CD14-positive monocyte (primary cell): ENCODE results near the gene ARMC8. TPM values are rescaled to one million over a fixed set of nuclear protein-coding genes. Genes with fewer than 3 reads are reported as not detected.

Experiments
- DNase-seq, 3 donors: peaks; one replicate each; pipeline ENCODE4 v3.0.0-alpha.2; 2011 to 2022
- H2AFZ ChIP-seq: 2 replicates; pipeline ENCODE4 v1.6.0; 2012; ENCODE audit warnings: mild to moderate bottlenecking, low read depth, low read length, inconsistent platforms; ENCODE audit not compliant: insufficient read depth, poor library complexity, severe bottlenecking
- H3K27ac ChIP-seq, 2 donors: 1 replicate in 1 of 2; 2 replicates in 1 of 2; pipeline ENCODE4 v1.5.1; 2012 to 2013; ENCODE audit warnings: low read length in 2 of 2, control low read depth in 1 of 2, inconsistent platforms in 1 of 2, low read depth in 1 of 2, mild to moderate bottlenecking in 1 of 2
- H3K27me3 ChIP-seq, 2 donors: one replicate each; pipeline versions ENCODE4 v1.6.0 to v1.6.1; 2011 to 2013; ENCODE audit warnings: low read length in 2 of 2; ENCODE audit not compliant: control insufficient read depth in 2 of 2, insufficient read depth in 2 of 2
- H3K36me3 ChIP-seq, 2 donors: replicated peaks in 1 of 2; 1 replicate in 1 of 2; 2 replicates in 1 of 2; pipeline versions ENCODE4 v1.5.1 to v1.6.1; 2012 to 2013; ENCODE audit warnings: low read length in 2 of 2, control low read depth in 1 of 2, inconsistent platforms in 1 of 2, mild to moderate bottlenecking in 1 of 2; ENCODE audit not compliant: insufficient read depth in 2 of 2, control insufficient read depth in 1 of 2
- H3K4me1 ChIP-seq, 2 donors: 1 replicate in 1 of 2; 2 replicates in 1 of 2; pipeline versions ENCODE4 v1.5.1 to v1.6.1; 2012 to 2013; ENCODE audit warnings: low read length in 2 of 2, control low read depth in 1 of 2, inconsistent platforms in 1 of 2, mild to moderate bottlenecking in 1 of 2, moderate library complexity in 1 of 2; ENCODE audit not compliant: insufficient read depth in 2 of 2, control insufficient read depth in 1 of 2
- H3K4me2 ChIP-seq: replicated peaks from 2 replicates; pipeline ENCODE3; 2012; ENCODE audit warnings: low read length, moderate library complexity, mild to moderate bottlenecking; ENCODE audit not compliant: poor library complexity, severe bottlenecking; ENCODE audit errors: extremely low read depth
- H3K4me3 ChIP-seq, 3 experiments: fragments of 200-600 bp in 1 of 3; sonication (generic) in 1 of 3; replicated peaks in 1 of 3; 1 replicate in 2 of 3; 2 replicates in 1 of 3; pipeline ENCODE4 v1.5.1; 2011 to 2013; ENCODE audit warnings: low read length in 3 of 3, mild to moderate bottlenecking in 3 of 3, control low read depth in 2 of 3, low read depth in 2 of 3, inconsistent platforms in 1 of 3, moderate library complexity in 1 of 3
- H3K79me2 ChIP-seq: 2 replicates; pipeline ENCODE4 v1.6.0; 2012; ENCODE audit warnings: mild to moderate bottlenecking, control low read depth, inconsistent platforms, low read length, moderate library complexity; ENCODE audit not compliant: insufficient read depth
- H3K9ac ChIP-seq: 2 replicates; pipeline ENCODE4 v1.6.0; 2017; ENCODE audit warnings: low read length, mild to moderate bottlenecking; ENCODE audit not compliant: insufficient read depth, poor library complexity, severe bottlenecking
- H3K9me3 ChIP-seq, 2 donors: replicated peaks in 1 of 2; 1 replicate in 1 of 2; 2 replicates in 1 of 2; pipeline versions ENCODE4 v1.5.1 to v1.6.1; 2012 to 2013; ENCODE audit warnings: low read length in 2 of 2, control low read depth in 1 of 2; ENCODE audit not compliant: control insufficient read depth in 1 of 2, insufficient read depth in 1 of 2
- H4K20me1 ChIP-seq: 2 replicates; pipeline ENCODE4 v1.6.0; 2012; ENCODE audit warnings: mild to moderate bottlenecking, low read length, control low read depth, moderate library complexity; ENCODE audit not compliant: insufficient read depth
- H3K27ac Mint-ChIP-seq, 7 donors: one replicate each; pipeline ENCODE4 v1.8.0; 2020; ENCODE audit warnings: mild to moderate bottlenecking in 7 of 7, mixed read lengths in 7 of 7, moderate library complexity in 6 of 7, inconsistent platforms in 2 of 7
- H3K27me3 Mint-ChIP-seq, 3 donors: one replicate each; pipeline ENCODE4 v1.8.0; 2021 to 2022; ENCODE audit warnings: low read depth in 3 of 3, mild to moderate bottlenecking in 3 of 3, mixed read lengths in 3 of 3, moderate library complexity in 3 of 3, inconsistent platforms in 1 of 3
- H3K36me3 Mint-ChIP-seq, 2 donors: one replicate each; pipeline ENCODE4 v1.8.0; 2020; ENCODE audit warnings: mixed read lengths in 2 of 2, inconsistent platforms in 1 of 2, mild to moderate bottlenecking in 1 of 2
- H3K4me1 Mint-ChIP-seq: one replicate; pipeline ENCODE4 v1.8.0; 2020; ENCODE audit warnings: mild to moderate bottlenecking, mixed read lengths
- H3K4me3 Mint-ChIP-seq, 2 donors: one replicate each; pipeline ENCODE4 v1.8.0; 2020; ENCODE audit warnings: mild to moderate bottlenecking in 2 of 2, mixed read lengths in 2 of 2, moderate library complexity in 1 of 2
- H3K9me3 Mint-ChIP-seq, 7 donors: one replicate each; pipeline ENCODE4 v1.8.0; 2020 to 2022; ENCODE audit warnings: mixed read lengths in 7 of 7, mild to moderate bottlenecking in 6 of 7, moderate library complexity in 6 of 7, inconsistent platforms in 2 of 7
- CTCF ChIP-seq: fragments of 200-600 bp; IDR thresholded peaks from one replicate; pipeline ENCODE4 v1.8.0; 2022; ENCODE audit warnings: antibody characterized with exemption, mild to moderate bottlenecking
- WGBS: methylation state at CpG from one replicate; pipeline ENCODE4 v1.1.5; 2013; ENCODE audit warnings: missing lambda C conversion rate; ENCODE audit not compliant: insufficient coverage; 5-methylcytosine and 5-hydroxymethylcytosine counted together
- intact Hi-C, 2 donors: fragments of 100-400 bp; cut with micrococcal nuclease; formaldehyde crosslinking; loops; one replicate each; pipeline versions ENCODE4 v1.15.0 to v1.15.1; 2023
- polyA plus RNA-seq, 3 donors: library from polyadenylated mRNA; depleted of rRNA in 1 of 3; unstranded in 2 of 3; stranded (reverse) in 1 of 3; fragments of 300-500 nt in 2 of 3; fragments of >200 nt in 1 of 3; fragmentation: Illumina TruSeq in 2 of 3; gene quantifications; 1 replicate in 2 of 3; 2 replicates in 1 of 3; pipeline ENCODE4 v1.2.3, GENCODE V29; 2012 to 2021

Gene ARMC8
- polyA plus RNA-seq, 3 donors, result 34.3 to 43.9 (median 42.0) TPM

- H3K27ac Mint-ChIP-seq, result no peak overlapping the region
- WGBS, result no CpG with 5 or more reads among the region's 1 CpG
- H3K27me3 Mint-ChIP-seq, result no peaks in the 10 kb centered on the region
- no peak for TF ChIP-seq CTCF
- peaks cover 67 to 71% of the 10 kb centered on the region in 2 donors for H3K36me3 Mint-ChIP-seq
- intact Hi-C loops, result no loop called here
- no peak for DNase-seq
- Histone ChIP-seq H3K79me2 (no peaks in the 10 kb centered on the region), H3K4me3 (no peak overlapping the region), H3K9ac (no peak overlapping the region), H3K36me3 (peaks cover 85 to 95% of the 10 kb centered on the region in 2 donors), H3K9me3 (no peaks in the 10 kb centered on the region), H3K27ac (no peak overlapping the region), H2AFZ (no peak overlapping the region), H3K4me2 (no peak overlapping the region), H4K20me1 (no peaks in the 10 kb centered on the region), H3K27me3 (no peaks in the 10 kb centered on the region), H3K4me1 (no peaks in the 10 kb centered on the region)
- H3K9me3 Mint-ChIP-seq, result no peaks in the 10 kb centered on the region
- no peak overlapping the region for H3K4me3 Mint-ChIP-seq
- no peaks in the 10 kb centered on the region for H3K4me1 Mint-ChIP-seq
Measured at GRCh38 chr3:138241061-138241460, 54.0 kb downstream of the ARMC8 start.

GRCh38 chr3:138241676-138242075 lies 54.6 kb downstream of the ARMC8 start:
- peaks cover 67 to 69% of the 10 kb centered on the region in 2 donors for H3K36me3 Mint-ChIP-seq
- no peak for DNase-seq
- no peaks in the 10 kb centered on the region for H3K9me3 ChIP-seq
- TF ChIP-seq CTCF, result no peak
- H3K4me2 ChIP-seq, result no peak overlapping the region
- no peak overlapping the region for H3K27ac Mint-ChIP-seq
- no peaks in the 10 kb centered on the region for H4K20me1 ChIP-seq
- no peak overlapping the region for H3K27ac ChIP-seq
- no peak overlapping the region for H3K4me3 ChIP-seq
- no peaks in the 10 kb centered on the region for H3K9me3 Mint-ChIP-seq
- H3K9ac ChIP-seq, result no peak overlapping the region
- H3K79me2 ChIP-seq, result no peaks in the 10 kb centered on the region
- H3K4me1 Mint-ChIP-seq, result no peaks in the 10 kb centered on the region
- intact Hi-C loops, result no loop called here
- no peaks in the 10 kb centered on the region for H3K27me3 ChIP-seq
- no peak overlapping the region for H2AFZ ChIP-seq
- H3K4me1 ChIP-seq, result no peaks in the 10 kb centered on the region
- H3K27me3 Mint-ChIP-seq, result no peaks in the 10 kb centered on the region
- no peak overlapping the region for H3K4me3 Mint-ChIP-seq
- peaks cover 85 to 95% of the 10 kb centered on the region in 2 donors for H3K36me3 ChIP-seq
- no CpG with 5 or more reads among the region's 2 CpGs for WGBS
